ENCODE measurements around the gene FCER1G.

FCER1G gene

GRCh38 chr1:161266202-161266601 lies 51.1 kb downstream of the FCER1G start:
- no peak for DNase-seq (ENCODE audit: low spot score)

- no peak for DNase-seq (ENCODE audit: low spot score)
Observed at GRCh38 chr1:161266836-161267235, 51.7 kb downstream of the FCER1G start.

- no peak for DNase-seq (ENCODE audit: low spot score)
Observed at GRCh38 chr1:161267321-161267720, 52.2 kb downstream of the FCER1G start.

All from D341Med (cell line).